K562 (cell line): ENCODE data around the gene SHF. TPM values are rescaled to one million over a fixed set of nuclear protein-coding genes. Genes with fewer than 3 reads are reported as not detected.

Source experiments
- ETV6 ChIP-seq, 3 experiments: fragments of 150-350 bp in 1 of 3; sonication (generic) in 1 of 3; formaldehyde crosslinking in 1 of 3; IDR thresholded peaks; 2 replicates each; pipeline versions ENCODE4 v1.6.1 to v1.8.0; 2014 to 2022; ENCODE audit warnings: borderline replicate concordance in 2 of 3, low read depth in 2 of 3, antibody characterized with exemption in 1 of 3, low read length in 1 of 3, mild to moderate bottlenecking in 1 of 3, missing genetic modification reagents in 1 of 3
- FOXK2 ChIP-seq, 2 experiments: fragments of 450-650 bp; IDR thresholded peaks in 1 of 2; conservative IDR thresholded peaks in 1 of 2; 2 replicates each; pipeline ENCODE4 v1.6.1; 2016; ENCODE audit warnings: low read depth in 2 of 2, mild to moderate bottlenecking in 1 of 2
- GABPB1 ChIP-seq: sonication (generic); formaldehyde crosslinking; IDR thresholded peaks from 2 replicates; pipeline ENCODE4 v1.8.0; 2022; ENCODE audit warnings: mild to moderate bottlenecking, missing genetic modification reagents
- HMG20A ChIP-seq: fragments of 450-650 bp; formaldehyde crosslinking; conservative IDR thresholded peaks from 2 replicates; pipeline ENCODE4 v1.4.0; 2020; ENCODE audit warnings: mild to moderate bottlenecking, mixed read lengths
- KDM1A ChIP-seq, 2 experiments: fragments of 450-650 bp; IDR thresholded peaks; 2 replicates each; pipeline ENCODE4 v1.6.1; 2016; ENCODE audit warnings: mild to moderate bottlenecking in 2 of 2
- KLF6 ChIP-seq: fragments of 250-450 bp; sonication (Bioruptor Pico); IDR thresholded peaks from 2 replicates; pipeline ENCODE4 v1.4.0; 2020; ENCODE audit warnings: mild to moderate bottlenecking, moderate library complexity, borderline replicate concordance
- MYBL2 ChIP-seq, 2 experiments: fragments of 450-650 bp in 1 of 2; sonication (generic) in 1 of 2; formaldehyde crosslinking in 1 of 2; IDR thresholded peaks; 2 replicates each; pipeline versions ENCODE4 v1.6.1 to v1.8.1; 2017 to 2022; ENCODE audit warnings: borderline replicate concordance in 1 of 2, inconsistent platforms in 1 of 2, low read depth in 1 of 2, mild to moderate bottlenecking in 1 of 2, missing genetic modification reagents in 1 of 2, moderate library complexity in 1 of 2
- NONO ChIP-seq, 2 experiments: fragments of 200-400 bp in 1 of 2; fragments of 450-650 bp in 1 of 2; formaldehyde crosslinking in 1 of 2; IDR thresholded peaks; 2 replicates each; pipeline ENCODE4 v1.6.1; 2017; ENCODE audit warnings: low read depth in 2 of 2, mild to moderate bottlenecking in 2 of 2, moderate library complexity in 2 of 2, low read length in 1 of 2
- RBM17 ChIP-seq: fragments of 200-400 bp; formaldehyde crosslinking; IDR thresholded peaks from 2 replicates; pipeline ENCODE4 v1.6.1; 2017; ENCODE audit warnings: low read depth, mild to moderate bottlenecking, low read length, borderline replicate concordance
- SIN3A ChIP-seq, 2 experiments: fragments of 150-350 bp in 1 of 2; IDR thresholded peaks; 2 replicates each; pipeline ENCODE4 v1.6.1; 2011 to 2016; ENCODE audit warnings: borderline replicate concordance in 2 of 2, low read depth in 2 of 2, low read length in 2 of 2, mild to moderate bottlenecking in 2 of 2, moderate library complexity in 2 of 2; ENCODE audit not compliant: control insufficient read depth in 1 of 2
- SRF ChIP-seq, 2 experiments: fragments of 250-450, 450-650 bp in 1 of 2; sonication (Bioruptor Pico) in 1 of 2; sonication (generic) in 1 of 2; formaldehyde crosslinking; IDR thresholded peaks; 2 replicates each; pipeline versions ENCODE4 v1.5.0 to v1.5.1; 2020 to 2022; ENCODE audit warnings: mild to moderate bottlenecking in 1 of 2, missing genetic modification reagents in 1 of 2
- YBX1 ChIP-seq: fragments of 450-650 bp; IDR thresholded peaks from 2 replicates; pipeline ENCODE4 v1.7.1; 2016; ENCODE audit warnings: mild to moderate bottlenecking
- polyA plus RNA-seq, 8 experiments: library from polyadenylated mRNA; depleted of rRNA in 4 of 8; stranded (reverse) in 5 of 8; unstranded in 3 of 8; fragments of >200 nt; fragmentation: Nextera tagmentation in 2 of 8; fragmentation: Illumina TruSeq in 1 of 8; extraction: Ambion mirVana in 2 of 8; extraction: Trizol in 1 of 8; gene quantifications; 2 replicates each; pipeline versions ENCODE4 v1.2.1 to v1.2.3, GENCODE V29; 2011 to 2014; ENCODE audit warnings: inconsistent platforms in 1 of 8, missing spikeins in 1 of 8
- total RNA-seq, 7 experiments: library from RNA; depleted of rRNA in 6 of 7; stranded (reverse); fragments of >200 nt in 6 of 7; fragmentation: Illumina TruSeq in 2 of 7; extraction: Trizol in 2 of 7; gene quantifications; 2 replicates each; pipeline versions ENCODE4 v1.2.1 to v1.2.3, GENCODE V29; 2011 to 2021; ENCODE audit warnings: low replicate concordance in 1 of 7
- TF ChIP-seq, protein P1 (sequence below): fragments of 450-650 bp; formaldehyde crosslinking; IDR thresholded peaks from 2 replicates; pipeline ENCODE4 v1.4.0; 2020; ENCODE audit warnings: mild to moderate bottlenecking
- TF ChIP-seq, protein P2 (sequence below), 2 experiments: fragments of 150-350 bp in 1 of 2; IDR thresholded peaks; 2 replicates each; pipeline ENCODE4 v1.6.1; 2012 to 2016; ENCODE audit warnings: low read depth in 2 of 2, low read length in 2 of 2, mild to moderate bottlenecking in 1 of 2, moderate library complexity in 1 of 2
- TF ChIP-seq, protein P3 (sequence below), 2 experiments: fragments of 450-650 bp; IDR thresholded peaks; 2 replicates each; pipeline ENCODE4 v1.6.1; 2018; ENCODE audit warnings: mild to moderate bottlenecking in 2 of 2, low read depth in 1 of 2; ENCODE audit not compliant: partially characterized antibody in 2 of 2

Gene SHF
- total and polyA plus RNA-seq, 9 of the 15 experiments (the other 6 are each of a cell fraction or from before 2014, with no cell fraction given) = 0.51 to 2.2 (median 0.85) TPM; not detected in 2

DNA sequence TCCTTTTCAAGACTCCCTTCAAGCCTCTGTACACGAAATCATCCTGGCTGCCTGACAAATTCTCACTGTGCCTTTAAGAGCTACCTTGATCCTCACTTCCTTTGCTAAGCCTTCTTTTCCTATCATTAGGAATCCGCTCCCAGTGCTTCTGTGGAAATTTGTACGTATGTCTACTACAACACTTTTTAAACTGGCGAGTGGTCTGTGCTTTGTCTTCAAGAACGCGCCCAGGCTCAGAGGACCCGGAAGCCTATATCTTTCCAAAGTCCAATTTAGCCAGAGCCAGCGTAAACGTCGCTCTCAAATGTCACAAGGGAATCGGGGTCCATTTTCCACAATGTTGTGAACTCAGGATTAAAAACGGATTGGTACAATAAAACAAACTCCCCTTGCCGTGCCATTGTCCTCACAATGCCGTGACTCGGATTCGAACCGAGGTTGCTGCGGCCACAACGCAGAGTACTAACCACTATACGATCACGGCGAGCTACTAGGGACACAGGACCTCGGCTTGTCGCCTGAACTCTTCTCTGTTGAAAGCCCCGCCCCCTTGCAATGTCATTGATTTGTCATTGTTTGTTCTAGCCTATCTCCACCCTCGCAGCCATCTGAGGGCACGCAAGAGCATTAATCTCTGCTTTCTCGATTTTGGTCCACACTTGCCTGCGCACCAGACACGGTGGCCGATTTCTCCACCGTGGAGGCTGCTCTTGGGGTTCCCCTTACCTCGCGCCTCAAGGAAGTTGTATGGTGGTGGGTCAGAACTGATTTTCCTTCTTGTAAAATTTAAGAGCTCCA, 12.4 kb upstream of the SHF start (continued):
- TF ChIP-seq, protein P1, sequence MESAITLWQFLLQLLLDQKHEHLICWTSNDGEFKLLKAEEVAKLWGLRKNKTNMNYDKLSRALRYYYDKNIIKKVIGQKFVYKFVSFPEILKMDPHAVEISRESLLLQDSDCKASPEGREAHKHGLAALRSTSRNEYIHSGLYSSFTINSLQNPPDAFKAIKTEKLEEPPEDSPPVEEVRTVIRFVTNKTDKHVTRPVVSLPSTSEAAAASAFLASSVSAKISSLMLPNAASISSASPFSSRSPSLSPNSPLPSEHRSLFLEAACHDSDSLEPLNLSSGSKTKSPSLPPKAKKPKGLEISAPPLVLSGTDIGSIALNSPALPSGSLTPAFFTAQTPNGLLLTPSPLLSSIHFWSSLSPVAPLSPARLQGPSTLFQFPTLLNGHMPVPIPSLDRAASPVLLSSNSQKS (CRISPR knock-in tag) = no peak
- TF ChIP-seq RBM17 = no peak
- no peak for TF ChIP-seq ETV6 (IDR thresholded peaks at IDR 0.05; ENCODE audit: borderline replicate concordance in 1 of 2, low read depth in 2 of 2, low read length in 1 of 2)
- no peak for TF ChIP-seq ETV6 (CRISPR knock-in tag; IDR thresholded peaks at IDR 0.05; ENCODE audit: borderline replicate concordance)
- TF ChIP-seq FOXK2 (conservative IDR thresholded peaks at IDR 0.05 in 1 of 2, IDR thresholded peaks at IDR 0.05 in 1 of 2; ENCODE audit: low read depth in 2 of 2) = peak; percentile 40 to 74
- TF ChIP-seq, protein P2, sequence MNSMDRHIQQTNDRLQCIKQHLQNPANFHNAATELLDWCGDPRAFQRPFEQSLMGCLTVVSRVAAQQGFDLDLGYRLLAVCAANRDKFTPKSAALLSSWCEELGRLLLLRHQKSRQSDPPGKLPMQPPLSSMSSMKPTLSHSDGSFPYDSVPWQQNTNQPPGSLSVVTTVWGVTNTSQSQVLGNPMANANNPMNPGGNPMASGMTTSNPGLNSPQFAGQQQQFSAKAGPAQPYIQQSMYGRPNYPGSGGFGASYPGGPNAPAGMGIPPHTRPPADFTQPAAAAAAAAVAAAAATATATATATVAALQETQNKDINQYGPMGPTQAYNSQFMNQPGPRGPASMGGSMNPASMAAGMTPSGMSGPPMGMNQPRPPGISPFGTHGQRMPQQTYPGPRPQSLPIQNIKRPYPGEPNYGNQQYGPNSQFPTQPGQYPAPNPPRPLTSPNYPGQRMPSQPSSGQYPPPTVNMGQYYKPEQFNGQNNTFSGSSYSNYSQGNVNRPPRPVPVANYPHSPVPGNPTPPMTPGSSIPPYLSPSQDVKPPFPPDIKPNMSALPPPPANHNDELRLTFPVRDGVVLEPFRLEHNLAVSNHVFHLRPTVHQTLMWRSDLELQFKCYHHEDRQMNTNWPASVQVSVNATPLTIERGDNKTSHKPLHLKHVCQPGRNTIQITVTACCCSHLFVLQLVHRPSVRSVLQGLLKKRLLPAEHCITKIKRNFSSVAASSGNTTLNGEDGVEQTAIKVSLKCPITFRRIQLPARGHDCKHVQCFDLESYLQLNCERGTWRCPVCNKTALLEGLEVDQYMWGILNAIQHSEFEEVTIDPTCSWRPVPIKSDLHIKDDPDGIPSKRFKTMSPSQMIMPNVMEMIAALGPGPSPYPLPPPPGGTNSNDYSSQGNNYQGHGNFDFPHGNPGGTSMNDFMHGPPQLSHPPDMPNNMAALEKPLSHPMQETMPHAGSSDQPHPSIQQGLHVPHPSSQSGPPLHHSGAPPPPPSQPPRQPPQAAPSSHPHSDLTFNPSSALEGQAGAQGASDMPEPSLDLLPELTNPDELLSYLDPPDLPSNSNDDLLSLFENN (IDR thresholded peaks at IDR 0.05; ENCODE audit: low read depth in 2 of 2, low read length in 2 of 2) = no peak
- TF ChIP-seq SIN3A (IDR thresholded peaks at IDR 0.05; ENCODE audit: borderline replicate concordance in 2 of 2, control insufficient read depth in 1 of 2, low read depth in 2 of 2, low read length in 2 of 2) = 0 out of 4 replicates have a peak, but pooled peaks of 1 of the 2 experiments have one; percentile 72
- no peak for TF ChIP-seq YBX1
- no peak for TF ChIP-seq HMG20A (CRISPR knock-in tag)
- no peak; a peak in 1 of 4 replicates for TF ChIP-seq SRF (CRISPR knock-in tag; IDR thresholded peaks at IDR 0.05)
- TF ChIP-seq KDM1A (IDR thresholded peaks at IDR 0.05) = peak; percentile 49 to 78
- TF ChIP-seq NONO (IDR thresholded peaks at IDR 0.05; ENCODE audit: low read depth in 2 of 2, low read length in 1 of 2) = peak in 1 of 2 experiments; percentile 81; a peak in 1 of 4 replicates
- TF ChIP-seq GABPB1 (CRISPR knock-in tag) = peak; percentile 53; the same call in 1 of the 2 replicates
- TF ChIP-seq MYBL2 (IDR thresholded peaks at IDR 0.05; ENCODE audit: low read depth) = no peak
- TF ChIP-seq MYBL2 (CRISPR knock-in tag; IDR thresholded peaks at IDR 0.05; ENCODE audit: borderline replicate concordance) = no peak
- 0 out of 2 replicates have a peak, but pooled peaks have one; percentile 9 for TF ChIP-seq KLF6
- TF ChIP-seq, protein P3, sequence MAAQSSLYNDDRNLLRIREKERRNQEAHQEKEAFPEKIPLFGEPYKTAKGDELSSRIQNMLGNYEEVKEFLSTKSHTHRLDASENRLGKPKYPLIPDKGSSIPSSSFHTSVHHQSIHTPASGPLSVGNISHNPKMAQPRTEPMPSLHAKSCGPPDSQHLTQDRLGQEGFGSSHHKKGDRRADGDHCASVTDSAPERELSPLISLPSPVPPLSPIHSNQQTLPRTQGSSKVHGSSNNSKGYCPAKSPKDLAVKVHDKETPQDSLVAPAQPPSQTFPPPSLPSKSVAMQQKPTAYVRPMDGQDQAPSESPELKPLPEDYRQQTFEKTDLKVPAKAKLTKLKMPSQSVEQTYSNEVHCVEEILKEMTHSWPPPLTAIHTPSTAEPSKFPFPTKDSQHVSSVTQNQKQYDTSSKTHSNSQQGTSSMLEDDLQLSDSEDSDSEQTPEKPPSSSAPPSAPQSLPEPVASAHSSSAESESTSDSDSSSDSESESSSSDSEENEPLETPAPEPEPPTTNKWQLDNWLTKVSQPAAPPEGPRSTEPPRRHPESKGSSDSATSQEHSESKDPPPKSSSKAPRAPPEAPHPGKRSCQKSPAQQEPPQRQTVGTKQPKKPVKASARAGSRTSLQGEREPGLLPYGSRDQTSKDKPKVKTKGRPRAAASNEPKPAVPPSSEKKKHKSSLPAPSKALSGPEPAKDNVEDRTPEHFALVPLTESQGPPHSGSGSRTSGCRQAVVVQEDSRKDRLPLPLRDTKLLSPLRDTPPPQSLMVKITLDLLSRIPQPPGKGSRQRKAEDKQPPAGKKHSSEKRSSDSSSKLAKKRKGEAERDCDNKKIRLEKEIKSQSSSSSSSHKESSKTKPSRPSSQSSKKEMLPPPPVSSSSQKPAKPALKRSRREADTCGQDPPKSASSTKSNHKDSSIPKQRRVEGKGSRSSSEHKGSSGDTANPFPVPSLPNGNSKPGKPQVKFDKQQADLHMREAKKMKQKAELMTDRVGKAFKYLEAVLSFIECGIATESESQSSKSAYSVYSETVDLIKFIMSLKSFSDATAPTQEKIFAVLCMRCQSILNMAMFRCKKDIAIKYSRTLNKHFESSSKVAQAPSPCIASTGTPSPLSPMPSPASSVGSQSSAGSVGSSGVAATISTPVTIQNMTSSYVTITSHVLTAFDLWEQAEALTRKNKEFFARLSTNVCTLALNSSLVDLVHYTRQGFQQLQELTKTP (IDR thresholded peaks at IDR 0.05; ENCODE audit: low read depth in 1 of 2, partially characterized antibody in 2 of 2) = peak in 1 of 2 experiments; percentile 72
